Keratinocyte (primary cell): ENCODE results near the gene CWC27. TPM values are rescaled to one million over a fixed set of nuclear protein-coding genes. Genes with fewer than 3 reads are reported as not detected.

Experiments used
- DNase-seq: peaks from one replicate; pipeline ENCODE4 v3.0.0-alpha.2; 2011; ENCODE audit warnings: low read depth, missing footprints, low spot score
- FAIRE-seq: peaks from 2 replicates; lab custom pipeline; 2011; peaks lifted over from hg19 to GRCh38; lab: Jason Lieb, UNC
- H2AFZ ChIP-seq: 2 replicates; pipeline ENCODE4 v1.6.0; 2012; ENCODE audit warnings: low read length, control low read depth, inconsistent platforms; ENCODE audit not compliant: control insufficient read depth
- H3K27ac ChIP-seq: 2 replicates; pipeline ENCODE4 v1.5.1; 2011; ENCODE audit warnings: low read length; ENCODE audit not compliant: control insufficient read depth, insufficient read depth
- H3K27me3 ChIP-seq: 3 replicates; pipeline ENCODE4 v1.6.0; 2011; ENCODE audit warnings: low read length; ENCODE audit not compliant: control insufficient read depth, insufficient read depth; ENCODE audit errors: extremely low read depth
- H3K36me3 ChIP-seq, 2 experiments: 2 replicates in 1 of 2; 3 replicates in 1 of 2; pipeline ENCODE4 v1.5.1; 2011; ENCODE audit warnings: low read length in 2 of 2, mild to moderate bottlenecking in 1 of 2; ENCODE audit not compliant: control insufficient read depth in 2 of 2, insufficient read depth in 2 of 2; ENCODE audit errors: extremely low read depth in 1 of 2
- H3K4me1 ChIP-seq: 3 replicates; pipeline ENCODE4 v1.5.1; 2011; ENCODE audit warnings: low read length; ENCODE audit not compliant: control insufficient read depth, insufficient read depth; ENCODE audit errors: extremely low read depth
- H3K4me2 ChIP-seq: 3 replicates; pipeline ENCODE4 v1.6.0; 2011; ENCODE audit warnings: low read depth, low read length; ENCODE audit not compliant: control insufficient read depth, insufficient read depth; ENCODE audit errors: extremely low read depth
- H3K4me3 ChIP-seq, 3 experiments: fragments of 200-600 bp in 1 of 3; sonication (generic) in 1 of 3; 2 replicates in 2 of 3; 3 replicates in 1 of 3; pipeline ENCODE4 v1.5.1; 2011 to 2016; ENCODE audit warnings: low read length in 3 of 3, mild to moderate bottlenecking in 3 of 3, control low read depth in 2 of 3, inconsistent platforms in 1 of 3, low read depth in 1 of 3, mixed read lengths in 1 of 3, mixed run types in 1 of 3, moderate library complexity in 1 of 3; ENCODE audit not compliant: control insufficient read depth in 2 of 3, insufficient read depth in 2 of 3; ENCODE audit errors: extremely low read depth in 1 of 3
- H3K79me2 ChIP-seq: 2 replicates; pipeline ENCODE4 v1.6.0; 2012; ENCODE audit warnings: low read length; ENCODE audit not compliant: control insufficient read depth, insufficient read depth
- H3K9ac ChIP-seq: 3 replicates; pipeline ENCODE4 v1.6.0; 2011; ENCODE audit warnings: low read length; ENCODE audit not compliant: control insufficient read depth, insufficient read depth; ENCODE audit errors: extremely low read depth
- H3K9me1 ChIP-seq: 3 replicates; pipeline ENCODE4 v1.6.0; 2011; ENCODE audit warnings: low read length; ENCODE audit not compliant: control insufficient read depth, insufficient read depth; ENCODE audit errors: extremely low read depth
- H3K9me3 ChIP-seq: 2 replicates; pipeline ENCODE4 v1.5.1; 2012; ENCODE audit warnings: low read depth, low read length; ENCODE audit not compliant: control insufficient read depth
- H4K20me1 ChIP-seq: 3 replicates; pipeline ENCODE4 v1.6.0; 2011; ENCODE audit warnings: low read length; ENCODE audit not compliant: control insufficient read depth, insufficient read depth; ENCODE audit errors: extremely low read depth
- CTCF ChIP-seq, 3 experiments: IDR thresholded peaks in 1 of 3; conservative IDR thresholded peaks in 1 of 3; optimal IDR thresholded peaks in 1 of 3; 2 replicates in 2 of 3; 3 replicates in 1 of 3; pipeline versions ENCODE3 to v1.5.1; 2011; ENCODE audit warnings: low read length in 3 of 3, mild to moderate bottlenecking in 3 of 3, moderate library complexity in 2 of 3, control low read depth in 1 of 3, inconsistent platforms in 1 of 3; ENCODE audit not compliant: insufficient read depth in 2 of 3; ENCODE audit errors: extremely low read depth in 1 of 3
- EZH2 ChIP-seq: IDR thresholded peaks from one replicate; pipeline ENCODE4 v1.6.1; 2012; ENCODE audit warnings: inconsistent platforms, mild to moderate bottlenecking, low read length, moderate library complexity
- dilution Hi-C: fragments of 300-500 bp; cut with MboI; formaldehyde crosslinking; loops from one replicate; pipeline ENCODE4 v1.7.0; 2020; ENCODE audit warnings: low sequenced_read_pairs; ENCODE audit not compliant: extremely low pct_ligation_motif_present
- polyA plus RNA-seq, 5 experiments: library from polyadenylated mRNA; depleted of rRNA in 3 of 5; stranded (reverse) in 3 of 5; stranded (forward) in 1 of 5; unstranded in 1 of 5; fragments of >200 nt; gene quantifications; 1 replicate in 1 of 5; 2 replicates in 3 of 5; 3 replicates in 1 of 5; pipeline versions ENCODE4 v1.2.1 to v1.2.3, GENCODE V29; 2011 to 2012; ENCODE audit warnings: missing spikeins in 2 of 5, low read depth in 1 of 5, low replicate concordance in 1 of 5

CWC27 gene
- polyA plus RNA-seq, 1 donor (not counting 4 experiments of a cell fraction or from before 2014, with no cell fraction given), result 31.8 TPM

GRCh38 chr5:64759960-64760660 is 8.6 kb upstream of the CWC27 start:
- no peak overlapping the region for H2AFZ ChIP-seq
- H3K79me2 ChIP-seq, result peaks cover 93% of the 10 kb centered on the region
- H3K27me3 ChIP-seq, result no peaks in the 10 kb centered on the region
- H3K4me1 ChIP-seq, result peaks cover 4% of the 10 kb centered on the region
- FAIRE-seq (no peak), DNase-seq (no peak)
- no peak overlapping the region for H3K9ac ChIP-seq
- TF ChIP-seq EZH2 (no peak), CTCF (optimal IDR thresholded peaks at IDR 0.05 in 1 of 3, IDR thresholded peaks at IDR 0.05 in 1 of 3, conservative IDR thresholded peaks at IDR 0.05 in 1 of 3; ENCODE audit: extremely low read depth in 1 of 3, insufficient read depth in 2 of 3, low read length in 3 of 3) (no peak)
- H3K36me3 ChIP-seq, result peaks cover 4 to 9% of the 10 kb centered on the region in 2 experiments
- H3K4me2 ChIP-seq, result no peak overlapping the region
- H4K20me1 ChIP-seq, result no peaks in the 10 kb centered on the region
- H3K9me3 ChIP-seq, result no peaks in the 10 kb centered on the region
- no peak overlapping the region for H3K27ac ChIP-seq
- dilution Hi-C loops, result no loop called here
- no peaks in the 10 kb centered on the region for H3K9me1 ChIP-seq
- H3K4me3 ChIP-seq, result no peak overlapping the region

GRCh38 chr5:64763948-64764503 is 4.7 kb upstream of the CWC27 start:
- Histone ChIP-seq H3K36me3 (peaks cover 4 to 14% of the 10 kb centered on the region in 2 experiments), H4K20me1 (no peaks in the 10 kb centered on the region)
- dilution Hi-C loops, result no loop called here

More at GRCh38 chr5:64763948-64764503, 4.7 kb upstream of the CWC27 start:
- H3K4me3 ChIP-seq, result no peak overlapping the region
- no peak overlapping the region for H3K9ac ChIP-seq
- H3K79me2 ChIP-seq, result peaks cover 93% of the 10 kb centered on the region
- no peak for TF ChIP-seq EZH2
- TF ChIP-seq CTCF (optimal IDR thresholded peaks at IDR 0.05 in 1 of 3, IDR thresholded peaks at IDR 0.05 in 1 of 3, conservative IDR thresholded peaks at IDR 0.05 in 1 of 3; ENCODE audit: extremely low read depth in 1 of 3, insufficient read depth in 2 of 3, low read length in 3 of 3), result no peak
- DNase-seq, result no peak
- H3K27ac ChIP-seq, result no peak overlapping the region
- no peak overlapping the region for H3K4me2 ChIP-seq
- no peaks in the 10 kb centered on the region for H3K9me1 ChIP-seq
- FAIRE-seq, result no peak
- no peaks in the 10 kb centered on the region for H3K9me3 ChIP-seq
- peaks cover 24% of the 10 kb centered on the region for H3K4me1 ChIP-seq
- H2AFZ ChIP-seq, result no peak overlapping the region
- no peaks in the 10 kb centered on the region for H3K27me3 ChIP-seq
